PC-9 (cell line): ENCODE data around the gene SND1.

Source experiments
- CTCF ChIP-seq: fragments of 200-600 bp; sonication (generic); conservative IDR thresholded peaks from 2 replicates; pipeline ENCODE4 v1.6.1; 2017; ENCODE audit warnings: mixed run types, antibody characterized with exemption, mild to moderate bottlenecking, moderate library complexity
- EZH2 ChIP-seq: fragments of 200-600 bp; sonication (generic); IDR thresholded peaks from 2 replicates; pipeline ENCODE4 v1.8.0; 2017; ENCODE audit warnings: antibody characterized with exemption, low read depth

DNA sequence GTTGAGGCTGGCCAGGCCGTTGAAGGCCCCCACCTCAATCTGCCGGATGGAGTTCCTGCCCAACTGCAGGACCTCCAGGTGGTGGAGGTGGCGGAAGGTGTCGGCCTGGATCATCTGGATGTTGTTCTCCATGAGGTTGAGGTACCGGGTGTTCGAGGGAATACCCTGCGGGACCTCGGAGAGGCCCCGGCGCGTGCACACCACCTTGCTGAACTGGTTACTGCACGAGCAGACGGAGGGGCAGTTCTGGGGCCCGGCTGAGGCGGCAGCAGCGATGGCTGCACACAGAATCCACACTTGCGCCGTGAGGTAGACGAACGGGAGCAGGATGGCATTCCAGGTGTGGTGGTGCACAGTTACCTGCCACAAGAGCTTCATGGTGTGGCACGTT is 378.3 kb downstream of the SND1 start:
- TF ChIP-seq CTCF, result no peak
- TF ChIP-seq EZH2, result no peak
